T-helper 17 cell (primary cell): ENCODE results near the gene MLF2. TPM values are rescaled to one million over a fixed set of nuclear protein-coding genes. Genes with fewer than 3 reads are reported as not detected.

Experiments
- ATAC-seq: fragments of 150-1000 bp; cut with Tn5 transposase; 2 replicates; pipeline ENCODE4 v1.10.0; 2021; ENCODE audit warnings: mild to moderate bottlenecking, moderate library complexity
- DNase-seq, 3 donors: peaks; one replicate each; pipeline versions ENCODE4 v3.0.0 to v3.0.0-alpha.2; 2020 to 2021
- H3K9me3 ChIP-seq: one replicate; pipeline ENCODE4 v1.7.0; 2013; ENCODE audit warnings: low read length, mild to moderate bottlenecking; ENCODE audit not compliant: control insufficient read depth, poor library complexity, severe bottlenecking
- H3K27ac Mint-ChIP-seq: one replicate; pipeline ENCODE4 v1.8.0; 2022; ENCODE audit warnings: mild to moderate bottlenecking, moderate library complexity, mixed read lengths
- H3K27me3 Mint-ChIP-seq: one replicate; pipeline ENCODE4 v1.8.0; 2022; ENCODE audit warnings: mixed read lengths
- H3K36me3 Mint-ChIP-seq: one replicate; pipeline ENCODE4 v1.8.0; 2022; ENCODE audit warnings: low read depth, mixed read lengths
- H3K4me1 Mint-ChIP-seq: one replicate; pipeline ENCODE4 v1.8.0; 2022; ENCODE audit warnings: mild to moderate bottlenecking, mixed read lengths
- H3K4me3 Mint-ChIP-seq: one replicate; pipeline ENCODE4 v1.8.0; 2022; ENCODE audit warnings: mild to moderate bottlenecking, moderate library complexity, mixed read lengths
- total RNA-seq, 4 donors: library from RNA in 2 of 4; stranded (reverse) in 2 of 4; gene quantifications; one replicate each; pipeline ENCODE4 v1.2.3 and lab custom pipeline; 2022 to 2026

The MLF2 gene
- total RNA-seq, 2 donors from 2014 or later, result 104 to 108 TPM

DNA sequence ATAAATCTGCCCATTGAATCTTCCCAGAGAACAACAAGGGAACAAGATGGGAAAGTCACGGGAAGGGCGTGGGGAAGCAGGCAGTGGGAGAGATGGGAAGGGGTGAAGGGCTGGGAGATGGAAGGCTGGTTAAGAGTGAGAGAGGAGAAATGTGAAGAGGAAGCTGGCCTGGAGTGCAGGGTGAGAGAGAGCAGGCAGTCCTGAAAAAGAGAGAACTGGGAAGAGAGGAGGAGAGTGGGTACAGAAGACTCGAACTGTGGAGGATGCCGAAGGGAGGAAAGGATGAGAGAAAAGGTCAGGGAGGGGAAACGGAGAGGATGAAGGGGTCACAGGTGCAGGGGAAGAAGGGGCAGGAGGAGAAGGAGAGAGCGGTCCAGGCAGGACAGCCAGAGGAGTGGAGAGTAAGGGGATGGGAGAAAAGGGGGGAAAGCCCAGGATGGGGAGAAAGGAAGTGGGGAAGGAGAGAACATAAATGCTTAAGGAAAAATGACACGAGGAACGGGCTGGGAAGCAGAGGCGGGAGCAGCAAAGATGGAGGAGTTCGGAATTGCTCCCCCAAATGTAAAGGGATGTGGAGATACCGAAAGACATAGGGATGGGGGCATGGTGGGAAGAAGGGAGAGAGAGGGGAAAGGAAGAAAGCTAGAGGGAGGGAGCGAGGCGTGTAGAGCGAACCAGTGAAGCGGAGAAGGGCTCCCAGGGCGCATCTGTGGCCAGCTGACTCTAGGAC lies 53.5 kb downstream of the MLF2 start:
- Mint-ChIP-seq H3K27me3 (peaks cover 41% of the 10 kb centered on the region), H3K4me1 (peaks cover 34% of the 10 kb centered on the region), H3K4me3 (peak overlapping the region; percentile 90), H3K36me3 (peaks cover 12% of the 10 kb centered on the region), H3K27ac (peak overlapping the region; percentile 56)
- no peak for ATAC-seq
- DNase-seq, result no peak
- no peaks in the 10 kb centered on the region for H3K9me3 ChIP-seq

DNA sequence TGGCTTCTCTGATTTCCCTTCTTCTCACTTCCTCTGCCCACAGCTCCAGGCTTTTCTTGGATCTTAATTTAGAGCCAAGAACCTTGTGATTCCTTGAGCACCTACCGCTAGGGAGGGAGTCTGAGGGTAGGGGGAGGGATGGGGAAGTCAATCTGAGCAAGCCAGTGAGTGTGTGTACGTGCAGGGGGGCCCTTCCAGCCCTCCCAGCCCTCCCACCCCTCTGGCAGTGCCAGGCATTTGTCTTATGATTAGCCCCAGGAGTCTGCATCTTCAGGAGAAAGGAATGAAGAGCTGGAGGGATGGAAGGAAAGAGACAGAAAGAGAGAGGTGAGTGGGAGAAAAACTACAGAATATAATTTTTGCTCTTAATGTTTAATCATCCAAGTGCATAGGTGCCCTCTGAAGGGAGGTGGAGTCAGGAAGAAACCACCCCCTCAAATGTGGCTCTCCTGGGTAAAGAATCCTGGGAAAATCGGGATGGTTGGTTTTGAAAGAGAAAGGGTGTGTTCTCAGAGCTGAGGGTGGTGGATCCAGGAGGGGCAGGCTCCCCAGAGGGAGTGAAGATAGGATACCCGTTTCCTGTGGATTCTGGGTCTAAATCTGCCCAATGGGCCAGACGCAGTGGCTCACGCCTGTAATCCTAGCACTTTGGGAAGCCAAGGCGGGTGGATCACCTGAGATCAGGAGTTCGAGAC lies 54.4 kb downstream of the MLF2 start:
- H3K27ac Mint-ChIP-seq, result peak overlapping the region; percentile 56
- H3K27me3 Mint-ChIP-seq, result peaks cover 34% of the 10 kb centered on the region
- H3K4me1 Mint-ChIP-seq, result peaks cover 33% of the 10 kb centered on the region
- DNase-seq (no peak), ATAC-seq (no peak)
- peak overlapping the region; percentile 90 for H3K4me3 Mint-ChIP-seq
- peaks cover 12% of the 10 kb centered on the region for H3K36me3 Mint-ChIP-seq
- H3K9me3 ChIP-seq, result no peaks in the 10 kb centered on the region

Other genes starting within 250 kb of the MLF2 start
- gene GAPDH, start 218.6 kb downstream of the MLF2 start, total RNA-seq, result 100 to 1,000 TPM; 640 to 695 TPM
- gene IFFO1, start 197.1 kb downstream of the MLF2 start, total RNA-seq, result 10 to 100 TPM; 29.3 to 37.3 TPM
- gene NOP2, start 184.8 kb downstream of the MLF2 start, total RNA-seq, result 100 to 1,000 TPM in 1 of 2 donors, 10 to 100 TPM in 1; 90.0 to 122 TPM
- 100 to 1,000 TPM; 461 to 574 TPM for gene CHD4, start 145.8 kb downstream of the MLF2 start, total RNA-seq
- 1 to 10 TPM; 2.9 to 8.1 TPM for gene LPAR5, start 117.2 kb downstream of the MLF2 start, total RNA-seq
- 10 to 100 TPM in 1 of 2 donors, 1 to 10 TPM in 1; 3.4 to 90.0 TPM for gene ACRBP, start 105.7 kb downstream of the MLF2 start, total RNA-seq
- gene ING4, start 90.0 kb downstream of the MLF2 start, total RNA-seq, result 10 to 100 TPM; 28.1 to 29.3 TPM
- gene ZNF384, start 63.8 kb downstream of the MLF2 start, total RNA-seq, result 10 to 100 TPM; 62.9 to 66.3 TPM
- gene PIANP, start 52.3 kb downstream of the MLF2 start, total RNA-seq, result 1 to 10 TPM; 1.3 to 1.9 TPM
- gene COPS7A, start 29.1 kb downstream of the MLF2 start, total RNA-seq, result 10 to 100 TPM; 13.9 to 17.9 TPM
- gene PTMS, start 13.2 kb upstream of the MLF2 start, total RNA-seq, result 10 to 100 TPM in 1 of 2 donors, 1 to 10 TPM in 1; 7.0 to 12.0 TPM
- gene LAG3, start 19.4 kb upstream of the MLF2 start, total RNA-seq, result 1 to 10 TPM; 3.8 to 4.6 TPM
- 100 to 1,000 TPM; 187 to 205 TPM for gene CD4, start 36.4 kb upstream of the MLF2 start, total RNA-seq
- under 1 TPM in 1 of 2 donors, not detected in 1; 0.63 TPM for gene GPR162, start 68.7 kb upstream of the MLF2 start, total RNA-seq
- gene P3H3, start 75.3 kb upstream of the MLF2 start, total RNA-seq, result 1 to 10 TPM in 1 of 2 donors, under 1 TPM in 1; 0.97 to 1.3 TPM
- gene GNB3, start 87.8 kb upstream of the MLF2 start, total RNA-seq, result under 1 TPM; 0.26 to 0.45 TPM
- gene CDCA3, start 98.1 kb upstream of the MLF2 start, total RNA-seq, result under 1 TPM; 0.65 to 0.87 TPM
- 10 to 100 TPM; 65.7 to 76.1 TPM for gene USP5, start 99.0 kb upstream of the MLF2 start, total RNA-seq
- gene TPI1, start 114.4 kb upstream of the MLF2 start, total RNA-seq, result 100 to 1,000 TPM; 140 to 144 TPM
- gene SPSB2, start 120.2 kb upstream of the MLF2 start, total RNA-seq, result 1 to 10 TPM; 6.7 to 8.7 TPM
- 10 to 100 TPM in 1 of 2 donors, 1 to 10 TPM in 1; 7.3 to 13.4 TPM for gene LRRC23, start 151.7 kb upstream of the MLF2 start, total RNA-seq
- gene ENO2, start 161.4 kb upstream of the MLF2 start, total RNA-seq, result 10 to 100 TPM; 80.2 to 80.7 TPM
- 10 to 100 TPM; 24.1 to 28.9 TPM for gene ATN1, start 174.8 kb upstream of the MLF2 start, total RNA-seq
- not detected for gene RNU7-1, start 190.7 kb upstream of the MLF2 start, total RNA-seq
- 100 to 1,000 TPM; 192 to 226 TPM for gene C12orf57, start 190.9 kb upstream of the MLF2 start, total RNA-seq
- gene PTPN6, start 198.2 kb upstream of the MLF2 start, total RNA-seq, result 100 to 1,000 TPM; 115 to 177 TPM
- gene PHB2, start 217.5 kb upstream of the MLF2 start, total RNA-seq, result 100 to 1,000 TPM; 145 to 150 TPM
- gene EMG1, start 217.8 kb upstream of the MLF2 start, total RNA-seq, result 10 to 100 TPM; 36.2 to 36.9 TPM